K562 (cell line): ENCODE measurements around the gene UGT1A6. TPM values are rescaled to one million over a fixed set of nuclear protein-coding genes. Genes with fewer than 3 reads are reported as not detected.

Experiments used
- ATAC-seq: fragments of 200-7000 bp; cut with Tn5 transposase; 3 replicates; pipeline ENCODE4 v1.9.1; 2020; ENCODE audit warnings: moderate library complexity
- BruUV-seq: library from RNA; stranded (reverse); fragments of 400-500 nt; replicated peaks from 2 replicates; lab custom pipeline; 2021; lab: Mats Ljungman, UMichigan
- CTCF ChIA-PET: fragments of 300-600 bp; formaldehyde crosslinking; extraction: SDS; loops from one replicate; lab custom pipeline; 2021; ENCODE audit warnings: low intra/inter-chr PET ratio; lab: Yijun Ruan, JAX
- POLR2A ChIA-PET: fragments of 300-600, 350-650 bp; sonication (Branson Sonifier 250); formaldehyde crosslinking; extraction: SDS; loops from one replicate; lab custom pipeline; 2021; ENCODE audit warnings: antibody characterized with exemption, inconsistent platforms; lab: Yijun Ruan, JAX
- DNase-seq, 4 experiments: peaks; one replicate each; pipeline versions ENCODE4 v3.0.0 to v3.0.0-alpha.2; 2011 to 2018; ENCODE audit warnings: low spot score in 3 of 4, mixed read lengths in 3 of 4; ENCODE audit errors: extremely low read depth in 1 of 4
- FAIRE-seq: peaks from 2 replicates; lab custom pipeline; 2011; peaks lifted over from hg19 to GRCh38; lab: Jason Lieb, UNC
- H2AFZ ChIP-seq: 2 replicates; pipeline ENCODE4 v1.6.0; 2011; ENCODE audit warnings: low read depth, low read length, control low read depth, inconsistent platforms
- H3K27ac ChIP-seq: fragments of 200-600 bp; 3 replicates; pipeline ENCODE4 v1.8.0; 2011; ENCODE audit warnings: low read depth, mild to moderate bottlenecking, control low read depth, inconsistent platforms, low read length, moderate library complexity, mixed read lengths; ENCODE audit errors: extremely low read depth
- H3K27me3 ChIP-seq, 2 experiments: fragments of 300-600 bp in 1 of 2; 2 replicates in 1 of 2; 3 replicates in 1 of 2; pipeline versions ENCODE4 v1.6.0 to v1.8.0; 2011; ENCODE audit warnings: inconsistent platforms in 2 of 2, low read length in 2 of 2, mild to moderate bottlenecking in 1 of 2, mixed read lengths in 1 of 2, moderate library complexity in 1 of 2; ENCODE audit not compliant: control insufficient read depth in 2 of 2, insufficient read depth in 2 of 2
- H3K36me3 ChIP-seq: fragments of 300-600 bp; 3 replicates; pipeline ENCODE4 v1.8.0; 2011; ENCODE audit warnings: mild to moderate bottlenecking, low read length, inconsistent platforms; ENCODE audit not compliant: control insufficient read depth, insufficient read depth
- H3K4me1 ChIP-seq, 2 experiments: fragments of 200-600 bp in 1 of 2; replicated peaks in 1 of 2; 2 replicates in 1 of 2; 3 replicates in 1 of 2; pipeline versions ENCODE4 v1.5.1 to v1.8.0; 2011; ENCODE audit warnings: inconsistent platforms in 2 of 2, low read length in 2 of 2, mild to moderate bottlenecking in 1 of 2, mixed read lengths in 1 of 2, moderate library complexity in 1 of 2; ENCODE audit not compliant: control insufficient read depth in 2 of 2, insufficient read depth in 2 of 2
- H3K4me2 ChIP-seq: 2 replicates; pipeline ENCODE4 v1.6.1; 2011; ENCODE audit warnings: low read length, control low read depth, inconsistent platforms, mixed read lengths; ENCODE audit not compliant: insufficient read depth
- H3K4me3 ChIP-seq: fragments of 200-600 bp; sonication (generic), shearing (Covaris generic); 2 replicates; pipeline ENCODE4 v1.5.1; 2016; ENCODE audit warnings: control low read depth, inconsistent platforms
- H3K79me2 ChIP-seq: fragments of 200-600 bp; 3 replicates; pipeline ENCODE4 v1.8.0; 2011; ENCODE audit warnings: low read length, inconsistent platforms; ENCODE audit not compliant: control insufficient read depth, insufficient read depth
- H3K9ac ChIP-seq, 2 experiments: 2 replicates each; pipeline versions ENCODE4 v1.6.0 to v1.6.1; 2011; ENCODE audit warnings: low read depth in 2 of 2, low read length in 2 of 2, control low read depth in 1 of 2, inconsistent platforms in 1 of 2, mild to moderate bottlenecking in 1 of 2, mixed read lengths in 1 of 2; ENCODE audit not compliant: insufficient read depth in 1 of 2
- H3K9me1 ChIP-seq: one replicate; pipeline ENCODE4 v1.6.0; 2011; ENCODE audit warnings: inconsistent platforms, mild to moderate bottlenecking, low read length, moderate library complexity; ENCODE audit not compliant: control insufficient read depth, insufficient read depth
- H3K9me3 ChIP-seq: replicated peaks from 2 replicates; pipeline ENCODE4 v1.5.1; 2011; ENCODE audit warnings: low read depth, low read length, inconsistent platforms; ENCODE audit not compliant: control insufficient read depth, insufficient read depth
- H4K20me1 ChIP-seq: replicated peaks from 2 replicates; pipeline ENCODE4 v1.6.1; 2011; ENCODE audit warnings: low read length, inconsistent platforms, mixed read lengths; ENCODE audit not compliant: control insufficient read depth, insufficient read depth
- ADNP ChIP-seq: fragments of 200-800 bp; sonication (Bioruptor generic); IDR thresholded peaks from 2 replicates; pipeline ENCODE4 v1.6.1; 2016; ENCODE audit warnings: missing genetic modification characterization, missing compliant biosample characterization
- DMBX1 ChIP-seq: fragments of 250-450 bp; sonication (Bioruptor Pico); IDR thresholded peaks from 2 replicates; pipeline ENCODE4 v1.8.0; 2022; ENCODE audit warnings: inconsistent platforms, mild to moderate bottlenecking, moderate library complexity, borderline replicate concordance
- EP400 ChIP-seq: fragments of 450-650 bp; IDR thresholded peaks from 2 replicates; pipeline ENCODE4 v1.6.1; 2017; ENCODE audit warnings: antibody characterized with exemption, mild to moderate bottlenecking, moderate library complexity
- HLTF ChIP-seq: fragments of 450-650 bp; IDR thresholded peaks from 2 replicates; pipeline ENCODE4 v1.6.1; 2016
- HMG20B ChIP-seq: fragments of 250-450 bp; sonication (Bioruptor Pico); IDR thresholded peaks from 2 replicates; pipeline ENCODE4 v1.5.0; 2021; ENCODE audit warnings: mild to moderate bottlenecking
- MAFK ChIP-seq: IDR thresholded peaks from 2 replicates; pipeline ENCODE4 v1.6.1; 2011; ENCODE audit warnings: low read length, improper control_type of control experiment
- MCM7 ChIP-seq, 2 experiments: fragments of 450-650 bp; IDR thresholded peaks; 2 replicates each; pipeline ENCODE4 v1.6.1; 2016 to 2018
- PHB2 ChIP-seq: fragments of 450-650 bp; IDR thresholded peaks from 2 replicates; pipeline ENCODE4 v1.6.1; 2017; ENCODE audit warnings: low read depth
- SAFB2 ChIP-seq: fragments of 200-400 bp; formaldehyde crosslinking; IDR thresholded peaks from 2 replicates; pipeline ENCODE4 v1.6.1; 2018; ENCODE audit warnings: borderline replicate concordance, low read length, low read depth, moderate library complexity; ENCODE audit not compliant: severe bottlenecking
- SMAD3 ChIP-seq: fragments of 450-650 bp; formaldehyde crosslinking; conservative IDR thresholded peaks from 2 replicates; pipeline ENCODE4 v1.4.0; 2020; ENCODE audit warnings: mild to moderate bottlenecking
- TAF9B ChIP-seq: fragments of 450-650 bp; IDR thresholded peaks from 2 replicates; pipeline ENCODE4 v1.6.1; 2018; ENCODE audit warnings: mild to moderate bottlenecking; ENCODE audit not compliant: partially characterized antibody
- ZKSCAN1 ChIP-seq: fragments of 150-350 bp; IDR thresholded peaks from 2 replicates; pipeline ENCODE4 v1.6.1; 2016; ENCODE audit warnings: low read depth, low read length
- ZNF121 ChIP-seq: sonication (generic); formaldehyde crosslinking; conservative IDR thresholded peaks from 2 replicates; pipeline ENCODE4 v1.8.0; 2022; ENCODE audit warnings: missing genetic modification reagents
- ZNF668 ChIP-seq: fragments of 250-450 bp; sonication (Bioruptor Pico); IDR thresholded peaks from 2 replicates; pipeline ENCODE4 v1.8.0; 2022; ENCODE audit warnings: mild to moderate bottlenecking, inconsistent platforms
- WGBS: fragments of 100-300 bp; shearing (Covaris generic); methylation state at CpG from one replicate; pipeline ENCODE4 v1.1.6; 2016; ENCODE audit warnings: low coverage, mixed read lengths; ENCODE audit not compliant: insufficient coverage; ENCODE audit errors: missing lambda C conversion rate; 5-methylcytosine and 5-hydroxymethylcytosine counted together
- in situ Hi-C: fragments of 300-500 bp; cut with MboI; formaldehyde crosslinking; loops from 4 replicates; pipeline ENCODE4 v1.15.0; 2018; ENCODE audit warnings: inconsistent platforms, mixed read lengths
- intact Hi-C: fragments of 100-400 bp; cut with micrococcal nuclease; formaldehyde crosslinking; loops from 2 replicates; pipeline ENCODE4 v1.14.2; 2022
- polyA plus RNA-seq, 8 experiments: library from polyadenylated mRNA; depleted of rRNA in 4 of 8; stranded (reverse) in 5 of 8; unstranded in 3 of 8; fragments of >200 nt; fragmentation: Nextera tagmentation in 2 of 8; fragmentation: Illumina TruSeq in 1 of 8; extraction: Ambion mirVana in 2 of 8; extraction: Trizol in 1 of 8; gene quantifications; 2 replicates each; pipeline versions ENCODE4 v1.2.1 to v1.2.3, GENCODE V29; 2011 to 2014; ENCODE audit warnings: inconsistent platforms in 1 of 8, missing spikeins in 1 of 8
- total RNA-seq, 7 experiments: library from RNA; depleted of rRNA in 6 of 7; stranded (reverse); fragments of >200 nt in 6 of 7; fragmentation: Illumina TruSeq in 2 of 7; extraction: Trizol in 2 of 7; gene quantifications; 2 replicates each; pipeline versions ENCODE4 v1.2.1 to v1.2.3, GENCODE V29; 2011 to 2021; ENCODE audit warnings: low replicate concordance in 1 of 7
- TF ChIP-seq, protein P1 (sequence below), 2 experiments: fragments of 450-650 bp; IDR thresholded peaks; 2 replicates each; pipeline ENCODE4 v1.6.1; 2016
- TF ChIP-seq, protein P2 (sequence below): fragments of 250-450 bp; sonication (Bioruptor Pico); IDR thresholded peaks from 2 replicates; pipeline ENCODE4 v1.5.0; 2021; ENCODE audit warnings: mild to moderate bottlenecking, moderate library complexity
- TF ChIP-seq, protein P3 (sequence below): fragments of 250-450 bp; sonication (Bioruptor Pico); IDR thresholded peaks from 2 replicates; pipeline ENCODE4 v1.6.1; 2021; ENCODE audit warnings: mild to moderate bottlenecking
- TF ChIP-seq, protein P4 (sequence below): fragments of 250-450 bp; sonication (Bioruptor Pico); IDR thresholded peaks from 2 replicates; pipeline ENCODE4 v1.5.0; 2022; ENCODE audit warnings: mild to moderate bottlenecking

UGT1A6 gene
- total and polyA plus RNA-seq, 9 of the 15 experiments (the other 6 are each of a cell fraction or from before 2014, with no cell fraction given), result not detected

DNA sequence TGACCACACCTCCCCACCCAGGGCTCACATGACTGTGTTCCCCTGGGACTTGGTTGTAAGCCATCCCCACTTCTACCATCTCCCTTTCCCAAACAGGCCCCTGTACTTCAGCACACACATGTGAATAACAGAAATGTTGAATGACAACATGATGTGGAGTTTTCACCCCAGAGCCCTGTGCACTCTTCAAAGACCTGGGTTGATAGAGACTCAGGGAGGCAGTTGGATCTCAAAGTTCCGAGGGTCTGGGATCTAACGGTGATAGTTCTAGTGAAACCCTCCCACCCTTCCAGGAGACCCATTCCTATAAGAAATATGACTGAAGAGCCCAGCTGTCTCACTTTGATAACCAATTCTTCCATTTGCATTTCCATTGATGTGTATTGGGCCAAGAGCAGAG is 85.3 kb downstream of the UGT1A6 start, which contains the start of gene MROH2A:
TSS of gene MROH2A (plus strand) at position 301 of the 400 bp plus-strand sequence. CDS start 1,029 bp downstream, outside the sequence.
- ATAC-seq (no peak), DNase-seq (no peak), FAIRE-seq (no peak)
- TF ChIP-seq ZNF668 (CRISPR knock-in tag) (no peak), HMG20B (CRISPR knock-in tag) (no peak), EP400 (no peak), HLTF (no peak), ZNF121 (CRISPR knock-in tag) (no peak), MAFK (no peak), SAFB2 (no peak), ADNP (tag) (no peak), MCM7 (IDR thresholded peaks at IDR 0.05) (no peak), SMAD3 (CRISPR knock-in tag) (no peak), ZKSCAN1 (no peak), DMBX1 (CRISPR knock-in tag) (no peak), PHB2 (no peak), TAF9B (no peak)
- TF ChIP-seq, protein P1, sequence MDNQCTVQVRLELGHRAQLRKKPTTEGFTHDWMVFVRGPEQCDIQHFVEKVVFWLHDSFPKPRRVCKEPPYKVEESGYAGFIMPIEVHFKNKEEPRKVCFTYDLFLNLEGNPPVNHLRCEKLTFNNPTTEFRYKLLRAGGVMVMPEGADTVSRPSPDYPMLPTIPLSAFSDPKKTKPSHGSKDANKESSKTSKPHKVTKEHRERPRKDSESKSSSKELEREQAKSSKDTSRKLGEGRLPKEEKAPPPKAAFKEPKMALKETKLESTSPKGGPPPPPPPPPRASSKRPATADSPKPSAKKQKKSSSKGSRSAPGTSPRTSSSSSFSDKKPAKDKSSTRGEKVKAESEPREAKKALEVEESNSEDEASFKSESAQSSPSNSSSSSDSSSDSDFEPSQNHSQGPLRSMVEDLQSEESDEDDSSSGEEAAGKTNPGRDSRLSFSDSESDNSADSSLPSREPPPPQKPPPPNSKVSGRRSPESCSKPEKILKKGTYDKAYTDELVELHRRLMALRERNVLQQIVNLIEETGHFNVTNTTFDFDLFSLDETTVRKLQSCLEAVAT (IDR thresholded peaks at IDR 0.05), result no peak
- TF ChIP-seq, protein P2, sequence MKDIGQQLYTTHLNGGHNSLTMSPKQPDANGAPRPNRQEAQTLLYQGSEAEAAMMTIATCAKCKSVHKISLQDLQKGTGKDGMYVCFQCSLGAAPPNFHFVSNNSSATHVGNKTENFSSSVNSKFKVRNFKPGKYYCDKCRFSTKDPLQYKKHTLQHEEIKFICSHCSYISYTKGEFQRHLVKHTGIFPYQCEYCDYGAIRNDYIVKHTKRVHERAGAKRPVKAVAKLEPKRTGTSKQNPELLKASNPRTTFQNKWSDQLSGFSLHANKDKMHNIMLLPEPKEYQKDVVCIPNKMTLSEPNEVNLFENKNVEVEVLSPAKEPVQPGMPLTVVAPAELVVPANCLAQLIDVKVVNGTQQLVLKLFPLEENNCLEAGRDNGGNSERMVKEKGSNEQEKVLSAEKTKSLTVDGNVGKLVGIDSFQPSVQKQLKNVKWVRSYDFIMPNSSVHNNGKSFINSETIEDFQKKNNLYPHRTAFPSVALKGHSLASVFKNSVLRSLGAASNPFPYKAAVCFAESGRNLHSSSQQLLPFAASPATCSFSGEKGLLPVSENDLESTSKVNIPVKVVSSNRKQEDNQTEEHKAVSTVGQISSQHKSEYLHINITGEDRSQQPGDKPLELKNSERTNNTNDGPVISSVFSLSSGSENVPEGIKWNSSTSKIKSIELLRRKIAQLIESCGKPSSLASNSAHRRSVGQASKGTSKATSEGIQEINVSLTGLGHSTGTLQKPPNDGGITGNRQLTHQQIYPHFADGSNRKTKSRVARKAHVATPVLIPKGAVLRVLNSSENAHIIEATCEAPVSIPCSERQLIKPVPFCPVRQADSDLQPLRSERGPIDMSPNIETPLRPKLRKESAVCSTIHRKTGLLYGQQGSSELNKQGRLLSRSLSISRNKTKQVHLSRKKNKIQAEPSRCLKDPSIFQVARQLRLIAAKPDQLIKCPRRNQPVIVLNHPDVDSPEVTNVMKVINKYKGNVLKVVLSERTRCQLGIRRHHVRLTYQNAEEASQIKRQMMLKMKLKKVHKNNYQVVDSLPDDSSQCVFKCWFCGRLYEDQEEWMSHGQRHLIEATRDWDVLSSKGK (CRISPR knock-in tag), result no peak
- TF ChIP-seq, protein P3, sequence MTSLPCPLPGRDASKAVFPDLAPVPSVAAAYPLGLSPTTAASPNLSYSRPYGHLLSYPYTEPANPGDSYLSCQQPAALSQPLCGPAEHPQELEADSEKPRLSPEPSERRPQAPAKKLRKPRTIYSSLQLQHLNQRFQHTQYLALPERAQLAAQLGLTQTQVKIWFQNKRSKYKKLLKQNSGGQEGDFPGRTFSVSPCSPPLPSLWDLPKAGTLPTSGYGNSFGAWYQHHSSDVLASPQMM (CRISPR knock-in tag), result no peak
- TF ChIP-seq, protein P4, sequence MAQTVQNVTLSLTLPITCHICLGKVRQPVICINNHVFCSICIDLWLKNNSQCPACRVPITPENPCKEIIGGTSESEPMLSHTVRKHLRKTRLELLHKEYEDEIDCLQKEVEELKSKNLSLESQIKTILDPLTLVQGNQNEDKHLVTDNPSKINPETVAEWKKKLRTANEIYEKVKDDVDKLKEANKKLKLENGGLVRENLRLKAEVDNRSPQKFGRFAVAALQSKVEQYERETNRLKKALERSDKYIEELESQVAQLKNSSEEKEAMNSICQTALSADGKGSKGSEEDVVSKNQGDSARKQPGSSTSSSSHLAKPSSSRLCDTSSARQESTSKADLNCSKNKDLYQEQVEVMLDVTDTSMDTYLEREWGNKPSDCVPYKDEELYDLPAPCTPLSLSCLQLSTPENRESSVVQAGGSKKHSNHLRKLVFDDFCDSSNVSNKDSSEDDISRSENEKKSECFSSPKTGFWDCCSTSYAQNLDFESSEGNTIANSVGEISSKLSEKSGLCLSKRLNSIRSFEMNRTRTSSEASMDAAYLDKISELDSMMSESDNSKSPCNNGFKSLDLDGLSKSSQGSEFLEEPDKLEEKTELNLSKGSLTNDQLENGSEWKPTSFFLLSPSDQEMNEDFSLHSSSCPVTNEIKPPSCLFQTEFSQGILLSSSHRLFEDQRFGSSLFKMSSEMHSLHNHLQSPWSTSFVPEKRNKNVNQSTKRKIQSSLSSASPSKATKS (CRISPR knock-in tag), result no peak
- no TSS peak for BruUV-seq
- no peaks in the 10 kb centered on the region for H4K20me1 ChIP-seq
- WGBS, result 5% methylated on average over 2 of the region's 2 CpGs
- ChIA-PET CTCF (no interaction called here), POLR2A (no interaction called here)
- no peak within 1 kb of the TSS for H3K4me2 ChIP-seq
- H3K27ac ChIP-seq, result no peak within 1 kb of the TSS
- H3K4me1 ChIP-seq, result no peaks in the 10 kb centered on the region
- intact Hi-C loops, result no loop called here
- H3K79me2 ChIP-seq, result no peaks in the 10 kb centered on the region
- no peak within 1 kb of the TSS for H3K9ac ChIP-seq
- H3K36me3 ChIP-seq, result no peaks in the 10 kb centered on the region
- H3K9me1 ChIP-seq, result no peaks in the 10 kb centered on the region
- in situ Hi-C loops, result no loop called here
- no peaks in the 10 kb centered on the region for H3K9me3 ChIP-seq
- H2AFZ ChIP-seq, result no peak within 1 kb of the TSS
- no peak within 1 kb of the TSS for H3K4me3 ChIP-seq
- H3K27me3 ChIP-seq, result no peaks in the 10 kb centered on the region; a peak in 1 of 5 replicates
